Measurements from ENCODE around the gene ETFB.

Gene ETFB

DNA sequence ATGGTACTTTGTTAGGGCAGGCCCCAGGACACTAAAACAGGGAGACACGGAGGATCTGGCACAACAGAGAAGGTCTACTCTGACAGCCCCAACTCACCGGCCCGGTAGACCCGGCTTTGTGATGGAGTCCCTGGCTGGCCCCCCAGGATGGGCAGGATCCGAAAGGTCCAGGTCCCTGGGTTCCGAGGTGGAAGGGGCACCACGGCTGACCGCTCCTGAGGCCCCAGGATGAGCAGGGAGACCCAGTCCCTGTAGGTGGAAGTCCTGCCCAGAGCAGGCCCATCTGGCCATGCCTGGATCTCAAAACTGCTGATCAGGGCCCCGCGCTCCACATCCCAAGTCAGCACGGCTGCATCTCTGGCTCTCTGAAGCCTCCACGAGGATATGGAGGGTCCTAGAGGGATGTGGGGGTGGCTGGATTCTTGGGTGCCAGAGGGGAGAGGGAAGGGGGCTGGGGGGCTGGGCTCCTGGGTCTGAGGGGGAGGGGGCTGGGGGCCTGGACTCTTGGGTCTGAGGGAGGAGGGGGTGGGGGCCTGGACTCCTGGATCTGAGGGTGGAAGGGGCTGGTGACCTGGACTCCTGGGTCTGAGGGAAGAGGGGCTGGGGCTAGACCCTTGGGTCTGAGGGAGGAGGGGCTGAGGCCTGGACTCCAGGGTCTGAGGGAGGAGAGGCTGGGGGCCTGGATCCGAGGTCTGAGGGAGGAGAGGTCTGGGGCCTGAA, 28.9 kb downstream of the ETFB start:
- Mint-ChIP-seq H3K4me3 (no peak overlapping the region), H3K4me1 (peaks cover 28% of the 10 kb centered on the region), H3K9me3 (peaks cover 5% of the 10 kb centered on the region), H3K36me3 (ENCODE audit: low read depth) (peaks cover 4% of the 10 kb centered on the region), H3K27ac (no peak overlapping the region), H3K27me3 (ENCODE audit: low read depth, poor library complexity) (peaks cover 20% of the 10 kb centered on the region)
- DNase-seq = no peak
- TF ChIP-seq, protein P1, sequence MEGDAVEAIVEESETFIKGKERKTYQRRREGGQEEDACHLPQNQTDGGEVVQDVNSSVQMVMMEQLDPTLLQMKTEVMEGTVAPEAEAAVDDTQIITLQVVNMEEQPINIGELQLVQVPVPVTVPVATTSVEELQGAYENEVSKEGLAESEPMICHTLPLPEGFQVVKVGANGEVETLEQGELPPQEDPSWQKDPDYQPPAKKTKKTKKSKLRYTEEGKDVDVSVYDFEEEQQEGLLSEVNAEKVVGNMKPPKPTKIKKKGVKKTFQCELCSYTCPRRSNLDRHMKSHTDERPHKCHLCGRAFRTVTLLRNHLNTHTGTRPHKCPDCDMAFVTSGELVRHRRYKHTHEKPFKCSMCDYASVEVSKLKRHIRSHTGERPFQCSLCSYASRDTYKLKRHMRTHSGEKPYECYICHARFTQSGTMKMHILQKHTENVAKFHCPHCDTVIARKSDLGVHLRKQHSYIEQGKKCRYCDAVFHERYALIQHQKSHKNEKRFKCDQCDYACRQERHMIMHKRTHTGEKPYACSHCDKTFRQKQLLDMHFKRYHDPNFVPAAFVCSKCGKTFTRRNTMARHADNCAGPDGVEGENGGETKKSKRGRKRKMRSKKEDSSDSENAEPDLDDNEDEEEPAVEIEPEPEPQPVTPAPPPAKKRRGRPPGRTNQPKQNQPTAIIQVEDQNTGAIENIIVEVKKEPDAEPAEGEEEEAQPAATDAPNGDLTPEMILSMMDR (IDR thresholded peaks at IDR 0.05) = no peak

DNA sequence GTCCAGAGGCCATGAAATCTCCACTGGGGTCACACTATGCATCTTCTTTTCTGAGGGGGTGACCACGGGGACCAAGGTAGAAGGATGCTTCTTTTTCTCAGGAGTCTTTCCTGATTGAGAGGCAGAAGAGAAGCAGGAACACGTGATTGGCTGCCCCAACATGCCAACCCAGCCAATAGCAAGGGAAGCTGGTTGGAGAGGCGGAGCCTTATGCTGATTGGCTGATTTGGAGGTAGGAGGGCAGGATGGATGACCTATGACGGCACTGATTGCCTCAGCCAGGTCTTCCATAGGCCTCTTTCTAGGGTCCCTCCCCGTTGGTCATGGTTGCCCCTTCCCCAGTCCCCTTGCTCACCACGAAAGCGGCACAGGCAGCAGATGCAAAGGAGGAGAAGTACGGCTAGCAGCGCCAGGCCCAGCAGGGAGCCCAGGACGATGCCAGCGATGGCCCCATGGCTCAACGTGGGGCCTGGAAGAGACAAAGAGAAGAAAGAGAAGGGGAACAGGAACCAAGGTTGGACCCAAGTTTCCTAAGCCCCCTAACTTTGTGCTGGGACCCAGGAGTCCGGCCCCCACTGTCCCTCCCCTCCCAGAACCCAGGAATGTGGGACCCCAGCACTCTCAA, 32.2 kb downstream of the ETFB start:
- Mint-ChIP-seq H3K36me3 (ENCODE audit: low read depth) (peaks cover 30% of the 10 kb centered on the region), H3K9me3 (peaks cover 14% of the 10 kb centered on the region), H3K27ac (no peak overlapping the region), H3K27me3 (ENCODE audit: low read depth, poor library complexity) (peaks cover 12% of the 10 kb centered on the region), H3K4me1 (peaks cover 8% of the 10 kb centered on the region), H3K4me3 (no peak overlapping the region)
- DNase-seq = no peak
- TF ChIP-seq, protein P1 (IDR thresholded peaks at IDR 0.05) = no peak

- H3K4me3 Mint-ChIP-seq = no peak overlapping the region
- no peak for DNase-seq
- H3K9me3 Mint-ChIP-seq = peaks cover 18% of the 10 kb centered on the region
- no peak overlapping the region for H3K27ac Mint-ChIP-seq
- TF ChIP-seq, protein P1 (IDR thresholded peaks at IDR 0.05) = no peak
- H3K27me3 Mint-ChIP-seq (ENCODE audit: low read depth, poor library complexity) = peaks cover 28% of the 10 kb centered on the region
- peaks cover 35% of the 10 kb centered on the region for H3K36me3 Mint-ChIP-seq (ENCODE audit: low read depth)
- H3K4me1 Mint-ChIP-seq = peaks cover 5% of the 10 kb centered on the region
Observed at GRCh38 chr19:51331716-51332115, 34.5 kb downstream of the ETFB start.

- peaks cover 5% of the 10 kb centered on the region for H3K4me1 Mint-ChIP-seq
- peaks cover 33% of the 10 kb centered on the region for H3K27me3 Mint-ChIP-seq (ENCODE audit: low read depth, poor library complexity)
- DNase-seq = no peak
Observed at GRCh38 chr19:51331193-51331592, 35.0 kb downstream of the ETFB start.

GRCh38 chr19:51330366-51330765, 35.8 kb downstream of the ETFB start:
- H3K27ac Mint-ChIP-seq = no peak overlapping the region

More at GRCh38 chr19:51331193-51331592, 35.0 kb downstream of the ETFB start:
- no peak overlapping the region for H3K27ac Mint-ChIP-seq
- peaks cover 35% of the 10 kb centered on the region for H3K36me3 Mint-ChIP-seq (ENCODE audit: low read depth)
- peaks cover 18% of the 10 kb centered on the region for H3K9me3 Mint-ChIP-seq
- TF ChIP-seq, protein P1 (IDR thresholded peaks at IDR 0.05) = no peak
- H3K4me3 Mint-ChIP-seq = no peak overlapping the region

More at GRCh38 chr19:51330366-51330765, 35.8 kb downstream of the ETFB start:
- Mint-ChIP-seq H3K4me3 (no peak overlapping the region), H3K36me3 (ENCODE audit: low read depth) (peaks cover 35% of the 10 kb centered on the region), H3K4me1 (peaks cover 5% of the 10 kb centered on the region), H3K9me3 (peaks cover 18% of the 10 kb centered on the region), H3K27me3 (ENCODE audit: low read depth, poor library complexity) (peaks cover 40% of the 10 kb centered on the region)
- TF ChIP-seq, protein P1 (IDR thresholded peaks at IDR 0.05) = no peak
- DNase-seq = no peak
